Measurements from ENCODE around the gene HDAC6. TPM values are rescaled to one million over a fixed set of nuclear protein-coding genes. Genes with fewer than 3 reads are reported as not detected.
A peak's percentile ranks its signal among the peaks of the same experiment; 100 is the strongest.
"Not testable (repeated sequence)": the region's sequence is repeated elsewhere in the genome, so short reads cannot be mapped to it uniquely, and the experiment has no call there.

Gene HDAC6
- total RNA-seq, 1 experiment from 2014 or later: 47.2 TPM

GRCh38 chrX:48864210-48864609 lies 62.3 kb downstream of the HDAC6 start:
- DNase-seq: peak; percentile 13 to 50
- no peaks in the 10 kb centered on the region for H3K27me3 ChIP-seq
- no peaks in the 10 kb centered on the region for H3K9me3 ChIP-seq (replicated peaks)
- no peaks in the 10 kb centered on the region for H3K36me3 ChIP-seq
- no peak overlapping the region for H3K4me3 ChIP-seq
- H3K4me1 ChIP-seq: 0 out of 2 replicates have a peak, but pooled peaks cover 9% of the 10 kb centered on the region
- H3K27ac ChIP-seq: 0 out of 2 replicates have a peak overlapping the region, but pooled peaks have one; percentile 4

GRCh38 chrX:48872017-48872416 lies 70.2 kb downstream of the HDAC6 start:
- H3K27me3 ChIP-seq; H3K36me3 ChIP-seq; H3K4me1 ChIP-seq; DNase-seq; H3K4me3 ChIP-seq; H3K27ac ChIP-seq; H3K9me3 ChIP-seq (replicated peaks): not testable (repeated sequence)

Other genes with a start within 250 kb of the HDAC6 start
- gene RBM3, start 227.6 kb upstream of the HDAC6 start, total RNA-seq (2014; rRNA removed; shearing (Covaris generic)): 117 and 135 TPM in 2 replicates
- gene WDR13, start 204.6 kb upstream of the HDAC6 start, total RNA-seq (2014; rRNA removed; shearing (Covaris generic)): 19.9 and 23.6 TPM in 2 replicates
- gene WAS, start 118.3 kb upstream of the HDAC6 start, total RNA-seq (2014; rRNA removed; shearing (Covaris generic)): not detected in 2 replicates
- gene SUV39H1, start 105.3 kb upstream of the HDAC6 start, total RNA-seq (2014; rRNA removed; shearing (Covaris generic)): 10.2 and 10.5 TPM in 2 replicates
- gene GLOD5, start 40.3 kb upstream of the HDAC6 start, total RNA-seq (2014; rRNA removed; shearing (Covaris generic)): not detected in 2 replicates
- not detected in 2 replicates for gene GATA1, start 15.5 kb upstream of the HDAC6 start, total RNA-seq (2014; rRNA removed; shearing (Covaris generic))
- not detected in 2 replicates for gene ERAS, start 24.4 kb downstream of the HDAC6 start, total RNA-seq (2014; rRNA removed; shearing (Covaris generic))
- not detected in 2 replicates for gene PCSK1N, start 33.5 kb downstream of the HDAC6 start, total RNA-seq (2014; rRNA removed; shearing (Covaris generic))
- 43.5 and 51.1 TPM in 2 replicates for gene TIMM17B, start 95.7 kb downstream of the HDAC6 start, total RNA-seq (2014; rRNA removed; shearing (Covaris generic))
- gene PQBP1, start 95.9 kb downstream of the HDAC6 start, total RNA-seq (2014; rRNA removed; shearing (Covaris generic)): 52.3 and 52.4 TPM in 2 replicates
- 12.6 and 16.0 TPM in 2 replicates for gene SLC35A2, start 109.6 kb downstream of the HDAC6 start, total RNA-seq (2014; rRNA removed; shearing (Covaris generic))
- gene PIM2, start 117.0 kb downstream of the HDAC6 start, total RNA-seq (2014; rRNA removed; shearing (Covaris generic)): 6.8 and 8.0 TPM in 2 replicates
- 17.0 and 19.2 TPM in 2 replicates for gene OTUD5, start 155.5 kb downstream of the HDAC6 start, total RNA-seq (2014; rRNA removed; shearing (Covaris generic))
- gene KCND1, start 169.8 kb downstream of the HDAC6 start, total RNA-seq (2014; rRNA removed; shearing (Covaris generic)): 0.08 and 0.12 TPM in 2 replicates
- gene GRIPAP1, start 200.2 kb downstream of the HDAC6 start, total RNA-seq (2014; rRNA removed; shearing (Covaris generic)): 16.2 and 19.4 TPM in 2 replicates
- gene TFE3, start 241.3 kb downstream of the HDAC6 start, total RNA-seq (2014; rRNA removed; shearing (Covaris generic)): 9.6 and 10.2 TPM in 2 replicates

All from SJCRH30 (cell line).